Measurements from ENCODE around the gene XIRP1. TPM values are rescaled to one million over a fixed set of nuclear protein-coding genes. Genes with fewer than 3 reads are reported as not detected.

The XIRP1 gene
- total and polyA plus RNA-seq, 2 donors (not counting 1 experiment from before 2014, with no cell fraction given): 0.05 TPM; not detected in 1

DNA sequence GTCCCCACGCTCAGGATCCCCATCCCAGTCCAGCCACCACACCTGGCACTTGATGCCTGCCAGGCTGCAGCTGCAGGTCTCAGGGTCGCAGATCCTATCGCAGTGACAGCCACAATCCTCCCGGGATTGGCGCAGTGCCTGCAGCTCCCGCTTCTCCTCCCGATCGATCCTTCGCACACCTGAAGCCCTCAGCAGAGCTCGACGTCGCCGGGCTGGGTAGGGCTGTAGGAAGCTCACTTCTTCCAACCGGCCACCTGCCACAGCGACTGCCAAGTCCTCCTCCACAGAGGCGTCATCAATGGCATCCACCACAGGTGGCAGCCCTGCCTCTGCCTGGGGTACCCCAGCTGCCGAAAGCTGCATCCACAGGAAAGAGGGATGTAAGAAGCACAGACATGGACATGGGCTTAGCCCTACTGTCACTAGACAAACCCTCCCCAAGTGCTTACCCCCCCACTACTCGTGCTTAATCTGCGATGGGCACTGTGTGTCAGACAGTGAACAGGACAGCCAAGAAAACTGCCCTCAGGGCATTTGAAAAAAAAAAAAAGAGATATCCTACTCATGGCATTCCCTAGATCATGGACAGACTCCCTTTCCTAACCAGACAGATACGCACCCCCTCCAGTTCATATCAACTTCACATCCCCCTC is 48.2 kb downstream of the XIRP1 start:
- Histone ChIP-seq H3K4me1 (ENCODE audit: control insufficient read depth, extremely low read depth, insufficient read depth, low read length) (peaks cover 32% of the 10 kb centered on the region), H3K9me3 (ENCODE audit: control insufficient read depth, insufficient read depth, low read depth, low read length) (no peaks in the 10 kb centered on the region), H3K27ac (ENCODE audit: insufficient read depth, low read length) (no peak overlapping the region), H3K36me3 (ENCODE audit: control insufficient read depth, insufficient read depth, low read length) (peaks cover 27% of the 10 kb centered on the region), H3K4me3 (replicated peaks in 1 of 4; ENCODE audit: control extremely low read depth in 1 of 4, insufficient read depth in 1 of 4, low read depth in 3 of 4, low read length in 4 of 4) (no peak overlapping the region), H2AFZ (ENCODE audit: low read length) (no peak overlapping the region), H3K27me3 (ENCODE audit: control insufficient read depth, insufficient read depth, low read length) (no peaks in the 10 kb centered on the region), H4K20me1 (ENCODE audit: control insufficient read depth, extremely low read depth, insufficient read depth, low read length) (no peaks in the 10 kb centered on the region), H3K79me2 (ENCODE audit: control insufficient read depth, insufficient read depth, low read length) (peaks cover 30% of the 10 kb centered on the region), H3K4me2 (ENCODE audit: extremely low read depth, insufficient read depth, low read length) (no peak overlapping the region), H3K9ac (ENCODE audit: insufficient read depth, low read length) (no peak overlapping the region)
- no peak for DNase-seq (ENCODE audit: low read depth in 2 of 2)
- TF ChIP-seq, protein P1, sequence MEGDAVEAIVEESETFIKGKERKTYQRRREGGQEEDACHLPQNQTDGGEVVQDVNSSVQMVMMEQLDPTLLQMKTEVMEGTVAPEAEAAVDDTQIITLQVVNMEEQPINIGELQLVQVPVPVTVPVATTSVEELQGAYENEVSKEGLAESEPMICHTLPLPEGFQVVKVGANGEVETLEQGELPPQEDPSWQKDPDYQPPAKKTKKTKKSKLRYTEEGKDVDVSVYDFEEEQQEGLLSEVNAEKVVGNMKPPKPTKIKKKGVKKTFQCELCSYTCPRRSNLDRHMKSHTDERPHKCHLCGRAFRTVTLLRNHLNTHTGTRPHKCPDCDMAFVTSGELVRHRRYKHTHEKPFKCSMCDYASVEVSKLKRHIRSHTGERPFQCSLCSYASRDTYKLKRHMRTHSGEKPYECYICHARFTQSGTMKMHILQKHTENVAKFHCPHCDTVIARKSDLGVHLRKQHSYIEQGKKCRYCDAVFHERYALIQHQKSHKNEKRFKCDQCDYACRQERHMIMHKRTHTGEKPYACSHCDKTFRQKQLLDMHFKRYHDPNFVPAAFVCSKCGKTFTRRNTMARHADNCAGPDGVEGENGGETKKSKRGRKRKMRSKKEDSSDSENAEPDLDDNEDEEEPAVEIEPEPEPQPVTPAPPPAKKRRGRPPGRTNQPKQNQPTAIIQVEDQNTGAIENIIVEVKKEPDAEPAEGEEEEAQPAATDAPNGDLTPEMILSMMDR (conservative IDR thresholded peaks at IDR 0.05 in 1 of 2, IDR thresholded peaks at IDR 0.05 in 1 of 2; ENCODE audit: low read depth in 1 of 2, low read length in 2 of 2): no peak
- TF ChIP-seq EZH2 (IDR thresholded peaks at IDR 0.05; ENCODE audit: low read length, missing control alignments): no peak

DNA sequence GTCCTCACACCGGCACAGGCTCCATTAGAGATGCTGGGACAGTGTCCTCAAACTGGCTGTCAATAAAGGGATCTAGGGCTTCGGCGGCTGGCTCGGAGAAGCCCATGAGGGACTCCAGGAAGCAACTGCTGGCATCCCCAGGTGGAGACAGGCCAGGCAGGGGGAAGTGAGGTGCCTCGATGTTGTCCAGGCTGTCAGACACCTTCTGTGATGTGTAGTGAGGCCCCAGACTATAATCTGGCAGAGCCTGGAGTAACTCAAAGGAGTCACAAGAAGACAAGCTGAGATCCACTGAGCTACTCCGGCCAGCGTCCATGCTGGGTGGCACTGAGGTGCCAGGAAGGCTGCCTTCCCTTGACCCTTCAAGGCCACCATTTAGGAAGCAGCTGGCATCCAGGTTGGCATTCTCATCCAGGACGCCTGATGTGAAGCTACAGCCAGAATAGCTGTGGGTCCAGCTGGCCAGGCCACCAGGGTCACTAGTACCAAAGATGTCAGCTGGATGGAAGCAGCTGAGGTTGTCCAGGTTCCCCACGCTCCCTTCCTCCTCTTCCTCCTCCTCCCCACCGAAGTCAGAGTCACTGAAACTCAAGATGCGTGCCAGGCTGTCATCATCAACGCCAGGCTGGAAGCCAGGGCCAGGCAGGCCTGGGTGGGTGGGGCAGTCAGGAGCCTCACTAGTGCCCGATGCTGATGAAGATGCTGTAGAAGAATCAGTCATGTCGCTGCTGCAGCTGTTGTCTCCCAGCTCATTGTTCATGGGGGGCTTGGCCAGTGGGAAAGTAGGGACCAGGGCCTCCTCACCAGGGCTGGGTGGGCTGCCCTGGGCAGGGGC is 49.1 kb downstream of the XIRP1 start:
- DNase-seq (ENCODE audit: low read depth in 2 of 2): no peak
- peaks cover 20% of the 10 kb centered on the region for H3K79me2 ChIP-seq (ENCODE audit: control insufficient read depth, insufficient read depth, low read length)
- H3K27me3 ChIP-seq (ENCODE audit: control insufficient read depth, insufficient read depth, low read length): no peaks in the 10 kb centered on the region
- no peaks in the 10 kb centered on the region for H3K9me3 ChIP-seq (ENCODE audit: control insufficient read depth, insufficient read depth, low read depth, low read length)
- H2AFZ ChIP-seq (ENCODE audit: low read length): no peak overlapping the region
- H3K36me3 ChIP-seq (ENCODE audit: control insufficient read depth, insufficient read depth, low read length): peaks cover 27% of the 10 kb centered on the region
- H3K4me3 ChIP-seq (replicated peaks in 1 of 4; ENCODE audit: control extremely low read depth in 1 of 4, insufficient read depth in 1 of 4, low read depth in 3 of 4, low read length in 4 of 4): no peak overlapping the region
- peaks cover 24% of the 10 kb centered on the region for H3K4me1 ChIP-seq (ENCODE audit: control insufficient read depth, extremely low read depth, insufficient read depth, low read length)
- TF ChIP-seq, protein P1 (conservative IDR thresholded peaks at IDR 0.05 in 1 of 2, IDR thresholded peaks at IDR 0.05 in 1 of 2; ENCODE audit: low read depth in 1 of 2, low read length in 2 of 2): no peak
- no peak for TF ChIP-seq EZH2 (IDR thresholded peaks at IDR 0.05; ENCODE audit: low read length, missing control alignments)
- H3K4me2 ChIP-seq (ENCODE audit: extremely low read depth, insufficient read depth, low read length): no peak overlapping the region
- no peaks in the 10 kb centered on the region for H4K20me1 ChIP-seq (ENCODE audit: control insufficient read depth, extremely low read depth, insufficient read depth, low read length)
- H3K9ac ChIP-seq (ENCODE audit: insufficient read depth, low read length): no peak overlapping the region
- no peak overlapping the region for H3K27ac ChIP-seq (ENCODE audit: insufficient read depth, low read length)

DNA sequence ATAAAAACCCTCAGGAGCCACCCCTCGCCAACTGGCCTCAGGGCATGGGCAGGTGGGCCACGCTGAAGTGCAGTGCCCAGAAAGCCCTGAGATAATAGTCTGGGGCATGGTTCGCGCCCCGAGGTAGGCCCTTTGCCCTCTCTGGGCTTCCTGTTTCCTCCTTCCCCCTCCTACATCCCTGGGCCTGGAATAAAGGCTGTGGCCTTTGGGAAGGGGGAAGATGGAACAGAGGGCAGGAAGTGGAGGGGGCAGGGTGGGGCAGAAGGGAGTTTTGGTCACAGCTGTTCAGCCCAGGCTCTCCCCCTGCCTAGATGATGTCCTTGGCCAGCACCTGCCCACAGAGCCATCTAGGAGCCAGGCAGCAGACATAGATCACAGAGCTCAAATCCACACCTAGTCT is 50.3 kb downstream of the XIRP1 start:
- DNase-seq (ENCODE audit: low read depth in 2 of 2): no peak
- Histone ChIP-seq H3K9me3 (ENCODE audit: control insufficient read depth, insufficient read depth, low read depth, low read length) (no peaks in the 10 kb centered on the region), H3K9ac (ENCODE audit: insufficient read depth, low read length) (no peak overlapping the region), H3K36me3 (ENCODE audit: control insufficient read depth, insufficient read depth, low read length) (peaks cover 27% of the 10 kb centered on the region), H3K27me3 (ENCODE audit: control insufficient read depth, insufficient read depth, low read length) (no peaks in the 10 kb centered on the region), H3K27ac (ENCODE audit: insufficient read depth, low read length) (no peak overlapping the region), H3K4me1 (ENCODE audit: control insufficient read depth, extremely low read depth, insufficient read depth, low read length) (peaks cover 12% of the 10 kb centered on the region), H2AFZ (ENCODE audit: low read length) (no peak overlapping the region), H3K4me2 (ENCODE audit: extremely low read depth, insufficient read depth, low read length) (no peak overlapping the region), H3K4me3 (replicated peaks in 1 of 4; ENCODE audit: control extremely low read depth in 1 of 4, insufficient read depth in 1 of 4, low read depth in 3 of 4, low read length in 4 of 4) (no peak overlapping the region), H3K79me2 (ENCODE audit: control insufficient read depth, insufficient read depth, low read length) (peaks cover 13% of the 10 kb centered on the region), H4K20me1 (ENCODE audit: control insufficient read depth, extremely low read depth, insufficient read depth, low read length) (no peaks in the 10 kb centered on the region)
- no peak for TF ChIP-seq EZH2 (IDR thresholded peaks at IDR 0.05; ENCODE audit: low read length, missing control alignments)
- TF ChIP-seq, protein P1 (conservative IDR thresholded peaks at IDR 0.05 in 1 of 2, IDR thresholded peaks at IDR 0.05 in 1 of 2; ENCODE audit: low read depth in 1 of 2, low read length in 2 of 2): no peak

Measured in fibroblast of lung (primary cell).